ENCODE data around the gene THEMIS2.

Gene THEMIS2

DNA sequence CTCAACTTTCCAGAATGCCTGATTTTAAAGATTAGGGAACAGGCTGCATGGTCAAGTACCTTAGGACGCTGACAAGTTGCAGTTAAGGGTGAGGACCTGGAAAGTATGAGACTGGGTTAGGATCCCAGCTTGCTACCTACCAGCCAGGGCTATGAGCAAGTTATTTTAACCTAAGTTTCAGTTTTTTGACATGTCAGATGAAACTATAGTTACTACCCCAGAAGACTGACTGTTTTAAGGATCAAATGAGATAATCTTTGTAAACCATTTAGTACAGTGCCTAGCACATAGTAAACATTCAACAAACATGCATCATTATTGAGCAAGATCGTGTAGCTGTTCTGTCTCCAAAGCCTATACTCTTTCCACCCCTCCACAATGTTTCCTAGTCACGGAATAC lies 14.4 kb downstream of the THEMIS2 start:
- DNase-seq = no peak

DNA sequence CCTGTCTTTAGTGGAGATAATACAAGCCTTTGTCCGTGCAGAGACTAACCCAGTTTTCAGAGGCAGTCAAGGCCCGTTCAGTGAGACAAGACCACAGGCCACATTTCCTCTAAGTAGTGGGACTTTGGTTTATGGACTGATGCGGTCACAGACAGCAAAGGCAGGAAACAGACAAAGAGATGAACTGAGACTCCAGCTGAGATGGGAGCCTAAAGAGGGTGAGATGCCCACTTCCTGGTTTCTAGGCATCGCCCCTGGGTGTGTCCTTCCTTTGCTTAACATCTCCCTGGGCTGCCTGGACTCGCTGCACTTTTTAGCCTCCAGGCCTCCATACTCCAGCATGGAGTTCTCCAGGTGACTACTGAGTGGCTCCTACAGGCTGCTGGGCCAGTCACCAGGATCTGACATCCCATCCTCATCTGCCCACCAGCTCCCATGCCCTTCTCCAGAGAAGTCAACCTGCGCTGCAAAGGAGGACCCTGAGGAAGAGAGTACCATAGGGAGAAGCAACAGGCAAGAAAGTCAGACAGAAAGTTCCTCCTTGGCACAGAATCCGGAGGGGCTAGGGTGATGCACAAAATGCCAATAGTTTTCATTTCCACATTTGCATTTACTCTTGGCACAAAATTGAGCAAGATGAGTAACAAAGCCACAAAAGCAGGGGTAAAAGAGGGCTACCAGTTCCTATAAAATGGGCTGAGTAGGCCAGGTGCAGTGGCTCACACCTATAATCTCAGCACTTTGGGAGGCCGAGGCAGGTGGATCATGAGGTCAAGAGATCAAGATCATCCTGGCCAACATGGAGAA lies 15.1 kb downstream of the THEMIS2 start:
- no peak for DNase-seq

DNA sequence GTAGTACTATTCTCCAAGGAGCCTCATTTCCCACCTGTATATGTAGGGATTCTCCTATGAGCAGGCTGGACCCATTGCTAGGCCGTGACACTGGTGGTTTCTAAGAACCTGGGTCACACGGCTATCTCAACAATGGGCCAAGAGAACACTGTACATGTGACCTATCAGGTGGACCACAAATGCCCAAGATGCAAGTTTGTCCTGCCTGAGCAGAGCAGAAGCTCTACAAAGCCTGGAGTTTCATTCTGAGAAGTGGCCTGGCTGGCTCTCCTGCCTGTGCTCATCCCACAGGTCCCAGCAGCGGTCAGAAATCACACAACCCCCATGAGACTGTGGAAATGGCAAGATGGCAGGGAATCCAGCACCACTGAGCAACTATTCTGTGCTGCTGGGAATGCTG lies 17.2 kb downstream of the THEMIS2 start:
- DNase-seq = no peak

DNA sequence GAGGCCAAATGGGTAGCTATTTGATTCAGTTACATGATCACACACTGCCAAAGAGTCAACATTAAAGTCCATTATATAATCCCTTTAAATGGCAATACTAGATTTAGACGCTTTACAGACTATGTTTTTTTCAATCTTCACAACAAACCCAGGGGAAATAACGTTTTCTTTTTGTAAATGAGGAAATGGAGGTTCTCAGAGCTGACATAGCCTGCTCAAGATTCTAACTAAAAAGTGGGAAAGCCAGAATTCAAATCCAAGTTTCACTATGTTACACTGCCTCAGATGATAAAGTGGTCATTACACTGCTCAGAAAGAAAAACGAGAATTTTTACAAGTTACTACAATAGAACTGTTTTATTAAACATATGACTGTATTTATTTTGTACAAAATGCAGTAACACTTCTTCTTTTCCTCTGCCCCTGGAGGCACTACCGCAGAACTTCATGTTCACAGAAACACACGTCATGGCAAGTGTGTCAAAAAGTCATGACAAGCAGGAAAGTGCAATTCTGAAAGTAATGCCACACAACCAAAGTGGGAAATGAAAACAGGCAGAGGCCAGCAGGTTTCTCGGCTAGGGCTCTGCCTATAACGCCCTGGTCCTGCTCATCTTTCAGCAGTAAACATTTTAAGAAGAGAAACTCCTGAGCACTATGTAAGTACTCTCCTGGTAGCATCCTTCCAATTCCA lies 19.0 kb downstream of the THEMIS2 start:
- DNase-seq = no peak

DNA sequence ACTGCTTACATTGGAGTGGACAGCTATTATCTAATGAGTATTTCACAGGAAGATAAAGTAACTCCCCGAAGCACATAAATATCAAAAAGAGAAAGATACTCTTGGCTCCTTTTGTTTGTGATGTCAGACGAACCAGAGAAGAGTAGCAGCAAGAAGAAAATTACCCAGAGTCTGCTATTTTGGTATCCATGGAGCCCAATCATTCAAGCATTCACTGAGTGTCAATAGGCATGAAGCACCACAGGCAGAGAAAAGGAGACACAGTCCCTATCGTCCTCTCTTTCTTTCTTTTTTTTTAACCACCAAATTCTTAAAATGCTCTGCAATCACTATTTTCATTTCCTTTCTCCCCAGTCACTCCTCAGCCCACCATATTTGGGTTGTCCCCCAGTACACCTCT lies 22.2 kb downstream of the THEMIS2 start:
- DNase-seq = no peak

DNA sequence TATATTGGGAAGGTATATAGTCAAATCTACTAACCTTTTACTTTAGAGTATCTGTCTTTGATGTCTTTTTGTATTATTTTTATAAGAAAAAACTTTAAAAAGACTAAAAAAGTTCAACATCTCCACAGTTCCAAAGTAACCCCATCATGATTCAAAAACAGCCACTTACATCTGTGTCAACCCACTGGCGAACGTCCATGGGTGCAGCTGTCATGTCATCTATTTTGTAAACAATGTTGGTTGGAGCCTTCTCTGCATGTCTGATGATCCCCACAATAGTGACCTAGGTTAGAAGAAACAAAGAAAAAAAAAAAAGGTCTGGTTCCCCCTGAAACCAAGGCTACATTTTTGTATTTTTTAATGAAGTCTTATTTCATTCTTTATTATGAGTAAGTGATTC lies 34.4 kb downstream of the THEMIS2 start:
- DNase-seq = no peak

DNA sequence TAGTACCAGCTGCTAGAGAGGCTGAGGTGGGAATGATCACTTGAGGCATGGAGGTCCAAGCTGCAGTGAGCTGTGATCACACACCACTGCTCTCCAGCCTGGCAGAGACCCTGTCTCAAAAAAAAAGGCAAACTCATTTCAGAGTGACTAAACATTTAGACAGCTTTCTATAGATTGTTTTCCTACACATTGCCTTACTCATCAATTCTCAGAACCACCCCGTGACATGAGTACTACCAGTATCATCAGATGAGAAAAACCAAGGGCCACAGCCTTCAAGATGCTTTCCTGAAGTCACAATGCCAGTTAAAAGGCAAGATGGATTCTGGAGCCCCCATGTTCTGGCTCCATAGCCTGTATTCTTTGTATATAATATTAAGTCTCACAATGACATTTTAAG lies 40.1 kb downstream of the THEMIS2 start:
- no peak for DNase-seq

DNA sequence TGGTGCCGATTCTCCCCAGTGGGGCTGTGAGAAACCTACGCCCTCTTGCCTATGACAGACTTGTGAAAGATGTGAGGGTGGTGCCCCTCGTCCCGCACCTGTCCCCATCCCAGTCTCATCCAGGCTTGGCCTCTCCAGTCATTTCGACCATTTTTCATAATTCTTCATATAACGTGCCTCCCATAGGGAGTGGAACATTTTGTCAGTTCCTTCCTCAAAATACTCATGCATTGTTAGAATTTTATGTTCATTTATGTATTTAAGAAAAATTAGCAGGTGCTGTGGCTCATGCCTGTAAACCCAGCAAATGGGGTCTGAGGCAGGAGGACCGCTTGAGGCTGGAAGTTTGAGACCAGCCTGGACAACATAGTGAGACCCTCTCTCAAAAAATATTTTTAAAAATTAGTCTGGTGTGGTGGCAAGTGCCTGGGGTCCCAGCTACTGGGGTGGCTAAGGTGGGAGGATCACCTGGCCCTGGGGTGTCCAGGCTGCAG lies 42.8 kb downstream of the THEMIS2 start:
- DNase-seq = no peak

DNA sequence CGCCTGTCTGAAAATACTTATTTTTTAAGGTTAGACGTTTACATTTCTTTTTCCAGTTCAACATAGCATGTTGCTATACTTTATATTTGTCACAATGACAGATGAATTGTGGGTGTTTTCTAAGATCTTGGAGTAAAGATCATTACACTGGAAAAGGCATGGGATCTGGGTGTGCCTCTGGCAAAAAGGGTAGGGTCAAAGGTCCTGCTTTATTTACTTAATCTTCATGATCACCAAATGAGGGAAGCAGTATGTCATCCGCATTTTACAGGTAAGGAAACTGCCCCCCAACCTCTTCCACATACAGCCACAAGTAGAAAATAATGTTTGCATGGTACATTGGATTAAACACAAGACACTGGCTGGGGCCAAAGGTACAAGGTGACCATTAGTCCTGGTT lies 49.9 kb downstream of the THEMIS2 start:
- DNase-seq = no peak

DNA sequence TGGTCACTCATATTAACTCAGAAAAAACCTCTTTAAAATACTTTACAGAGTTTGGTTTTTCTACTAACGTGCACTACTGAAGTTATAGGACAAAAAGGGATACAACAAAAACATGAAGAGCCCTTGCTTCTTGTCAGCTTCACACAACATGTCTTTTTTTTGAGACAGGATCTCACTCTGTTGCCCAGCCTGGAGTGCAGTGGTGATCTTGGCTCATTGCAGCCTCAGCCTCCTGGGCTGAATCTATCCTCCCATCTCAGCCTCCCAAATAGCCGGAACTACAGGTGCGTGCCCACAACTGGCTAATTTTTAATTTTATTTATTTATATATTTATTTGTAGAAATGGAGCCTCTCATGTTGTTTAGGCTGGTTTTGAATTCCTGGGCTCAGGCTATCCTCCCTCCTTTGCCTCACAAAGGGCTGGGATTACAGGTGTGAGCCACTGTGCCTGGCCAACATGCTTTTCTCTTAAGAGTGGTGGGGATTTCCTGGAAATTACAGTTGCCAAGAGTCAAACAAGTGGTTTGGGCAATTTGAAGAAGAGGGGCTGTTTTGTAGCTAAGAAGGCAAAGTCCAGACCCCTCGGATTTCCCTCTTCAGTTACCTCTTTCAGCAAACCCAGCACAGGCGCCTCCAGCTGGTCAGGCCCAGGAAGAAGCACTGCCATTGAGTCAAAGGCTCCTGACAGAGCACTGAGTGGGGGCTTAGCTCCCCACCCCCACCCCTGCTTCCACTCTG lies 56.0 kb downstream of the THEMIS2 start:
- DNase-seq = no peak

DNA sequence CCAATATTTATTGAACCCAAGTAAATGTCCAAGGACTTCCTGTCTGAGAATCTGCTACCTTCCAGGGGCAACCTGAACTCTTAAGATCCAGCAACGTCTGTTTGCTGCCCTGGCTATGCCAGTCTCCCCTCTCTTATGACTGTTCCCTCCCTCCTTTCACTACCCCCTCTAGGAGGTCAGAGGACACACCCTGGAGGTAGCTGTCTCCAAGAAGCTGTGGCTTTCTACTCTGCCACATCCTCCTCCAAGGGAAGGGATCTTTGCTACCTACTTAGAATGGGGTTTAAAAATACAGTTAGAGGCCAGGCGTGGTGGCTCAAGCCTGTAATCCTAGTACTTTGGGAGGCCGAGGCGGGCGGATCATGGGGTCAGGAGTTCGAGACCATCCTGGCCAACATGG lies 58.8 kb downstream of the THEMIS2 start:
- DNase-seq = no peak

DNA sequence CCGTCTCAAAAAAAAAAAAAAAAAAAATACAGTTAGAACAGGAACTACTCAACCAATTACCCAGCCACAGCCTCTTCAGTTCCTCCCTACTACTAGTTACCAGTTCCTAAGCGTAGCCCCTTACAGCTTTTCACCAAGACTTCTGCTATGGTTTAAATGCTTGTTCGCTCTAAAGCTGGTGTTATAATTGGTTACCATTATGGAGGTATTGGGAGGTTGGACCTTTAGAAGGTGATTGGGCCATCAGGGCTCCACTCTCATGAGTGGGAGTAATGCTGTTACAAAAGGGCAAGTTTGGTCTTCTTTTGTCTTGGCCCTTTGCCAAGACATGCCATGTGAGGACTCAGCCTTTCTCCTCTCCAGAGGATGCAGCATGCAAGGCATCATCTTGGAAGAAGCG lies 59.4 kb downstream of the THEMIS2 start:
- no peak for DNase-seq

DNA sequence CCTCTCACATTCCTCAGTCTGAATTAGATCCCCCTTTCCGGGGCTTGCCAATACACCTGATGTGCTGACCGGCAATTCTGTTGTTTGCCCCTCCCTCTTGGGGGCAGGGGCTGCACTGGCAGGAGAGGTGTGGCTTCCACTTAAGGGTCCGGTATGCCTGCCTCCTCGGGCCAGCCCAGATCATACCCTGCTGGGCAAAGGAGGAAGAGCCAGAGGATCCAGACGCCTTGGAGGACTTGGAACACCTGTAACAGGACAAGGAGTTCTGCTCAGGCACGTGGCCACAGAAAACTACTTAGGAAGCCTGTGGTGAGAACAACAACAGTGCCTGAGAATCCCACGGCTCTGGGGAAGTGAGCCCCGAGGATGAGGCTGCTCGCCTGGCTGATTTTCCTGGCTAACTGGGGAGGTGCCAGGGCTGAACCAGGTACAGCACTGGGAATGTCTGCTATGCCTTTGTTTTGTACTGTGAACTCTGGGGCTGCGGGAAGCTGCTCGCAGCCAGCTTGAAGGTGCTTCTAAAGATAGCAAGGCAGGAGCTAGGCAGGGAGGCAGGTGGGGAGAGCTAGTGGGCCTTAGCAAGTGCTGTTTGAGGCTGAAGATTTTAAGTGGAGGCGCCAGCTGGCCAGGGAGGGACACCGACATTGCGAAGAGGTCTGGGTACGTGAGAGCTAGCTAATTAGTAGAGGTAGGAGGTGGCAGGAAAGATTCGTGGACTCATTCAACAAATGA lies 62.6 kb downstream of the THEMIS2 start, which contains the start of gene SMPDL3B:
TSS of gene SMPDL3B (plus strand) at position 183 of the 732 bp plus-strand sequence. CDS start at position 367, 184 bp downstream.
- no peak for DNase-seq

DNA sequence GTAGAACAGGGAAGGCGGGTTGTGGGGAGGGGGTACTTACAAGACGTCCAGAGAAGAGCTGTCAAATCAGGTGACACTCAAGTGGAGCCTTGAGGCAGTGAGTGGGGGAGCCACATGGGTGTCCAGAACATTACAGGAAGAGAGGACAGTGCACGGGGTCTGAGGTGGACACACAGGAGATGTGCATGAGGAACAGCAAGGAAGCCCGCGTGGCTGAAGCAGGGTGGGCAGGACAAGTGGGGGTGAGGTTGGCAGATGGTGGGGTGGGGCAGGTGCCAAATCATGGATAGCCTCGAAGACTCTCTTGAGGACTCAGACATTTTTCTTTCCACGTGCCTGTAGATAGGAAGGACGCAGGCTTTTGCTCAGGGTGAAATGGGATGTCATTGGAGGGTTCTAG lies 63.4 kb downstream of the THEMIS2 start:
- no peak for DNase-seq

Data from NCI-H2029 (cell line).